Breast epithelium (tissue), 4 donors: ENCODE data around the gene SLC35F3. TPM values are rescaled to one million over a fixed set of nuclear protein-coding genes. Genes with fewer than 3 reads are reported as not detected.

Experiments used
- DNase-seq, 2 donors: peaks; one replicate each; pipeline ENCODE4 v3.0.0-alpha.2; 2019; ENCODE audit warnings: low spot score in 2 of 2
- H3K27ac ChIP-seq, 2 donors: fragments of 200-600 bp; sonication (generic) in 1 of 2; one replicate each; pipeline ENCODE4 v1.5.1; 2016 to 2019; ENCODE audit warnings: mild to moderate bottlenecking in 1 of 2
- H3K27me3 ChIP-seq, 2 donors: fragments of 200-600 bp; sonication (generic) in 1 of 2; one replicate each; pipeline versions ENCODE4 v1.5.1 to v1.6.0; 2017 to 2019; ENCODE audit warnings: control low read depth in 1 of 2, mild to moderate bottlenecking in 1 of 2
- H3K36me3 ChIP-seq: fragments of 200-600 bp; one replicate; pipeline ENCODE4 v1.5.1; 2019
- H3K4me1 ChIP-seq, 2 donors: fragments of 200-600 bp; sonication (generic); one replicate each; pipeline ENCODE4 v1.5.1; 2016 to 2019; ENCODE audit warnings: control low read depth in 1 of 2
- H3K4me3 ChIP-seq, 3 donors: fragments of 200-600 bp; sonication (generic); 1 replicate in 2 of 3; 2 replicates in 1 of 3; pipeline ENCODE4 v1.5.1; 2016 to 2019; ENCODE audit warnings: mild to moderate bottlenecking in 3 of 3, moderate library complexity in 2 of 3
- H3K9me3 ChIP-seq, 2 donors: fragments of 200-600 bp; sonication (generic) in 1 of 2; one replicate each; pipeline ENCODE4 v1.5.1; 2016 to 2019; ENCODE audit warnings: control low read depth in 1 of 2
- POLR2A ChIP-seq: fragments of 450-650 bp; IDR thresholded peaks from one replicate; pipeline ENCODE4 v1.6.1; 2016; ENCODE audit warnings: antibody characterized with exemption, mild to moderate bottlenecking, moderate library complexity
- POLR2AphosphoS5 ChIP-seq, 3 donors: sonication (generic); formaldehyde crosslinking; IDR thresholded peaks; one replicate each; pipeline ENCODE4 v1.6.1; 2017; ENCODE audit warnings: antibody characterized with exemption in 3 of 3
- intact Hi-C: fragments of 100-400 bp; cut with DNase I; formaldehyde crosslinking; loops from one replicate; pipeline ENCODE4 v1.15.1; 2023; ENCODE audit warnings: low total_unique reads
- total RNA-seq, 3 donors: library from RNA; depleted of rRNA; stranded (reverse); fragments of >200 nt; gene quantifications; one replicate each; pipeline ENCODE4 v1.1.0, GENCODE V29; 2016
- TF ChIP-seq, protein P1 (sequence below), 3 donors: fragments of 450-650 bp; IDR thresholded peaks; one replicate each; pipeline ENCODE4 v1.5.1; 2016 to 2017; ENCODE audit warnings: antibody characterized with exemption in 3 of 3, mild to moderate bottlenecking in 3 of 3, moderate library complexity in 3 of 3

Gene SLC35F3
- total RNA-seq, 3 donors from 2014 or later, result 8.8 to 13.0 TPM; not detected in 1

DNA sequence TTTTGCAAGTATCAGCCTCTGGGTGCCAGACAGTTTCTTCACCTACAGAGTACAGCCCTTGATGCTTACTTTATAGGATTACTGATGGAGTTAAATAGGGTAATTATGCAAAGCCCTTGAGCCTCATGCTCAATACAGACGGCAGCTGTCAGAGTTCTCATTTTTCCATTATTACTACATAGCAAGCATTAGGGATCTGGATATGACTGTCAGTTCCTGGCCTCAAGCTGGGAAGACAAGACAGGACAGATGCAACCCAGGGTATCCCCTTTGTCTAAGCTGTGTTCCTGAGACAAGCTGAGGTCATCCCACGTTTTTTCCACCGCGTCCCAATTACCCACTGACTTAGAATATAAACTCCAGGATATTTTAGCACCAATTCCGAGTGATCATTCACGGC lies 94.4 kb downstream of the SLC35F3 start:
- Histone ChIP-seq H3K4me3 (no peak overlapping the region), H3K36me3 (no peaks in the 10 kb centered on the region), H3K27ac (no peak overlapping the region), H3K4me1 (no peaks in the 10 kb centered on the region), H3K27me3 (peaks cover 0 to 3% of the 10 kb centered on the region in 2 donors), H3K9me3 (no peaks in the 10 kb centered on the region)
- TF ChIP-seq, protein P1, sequence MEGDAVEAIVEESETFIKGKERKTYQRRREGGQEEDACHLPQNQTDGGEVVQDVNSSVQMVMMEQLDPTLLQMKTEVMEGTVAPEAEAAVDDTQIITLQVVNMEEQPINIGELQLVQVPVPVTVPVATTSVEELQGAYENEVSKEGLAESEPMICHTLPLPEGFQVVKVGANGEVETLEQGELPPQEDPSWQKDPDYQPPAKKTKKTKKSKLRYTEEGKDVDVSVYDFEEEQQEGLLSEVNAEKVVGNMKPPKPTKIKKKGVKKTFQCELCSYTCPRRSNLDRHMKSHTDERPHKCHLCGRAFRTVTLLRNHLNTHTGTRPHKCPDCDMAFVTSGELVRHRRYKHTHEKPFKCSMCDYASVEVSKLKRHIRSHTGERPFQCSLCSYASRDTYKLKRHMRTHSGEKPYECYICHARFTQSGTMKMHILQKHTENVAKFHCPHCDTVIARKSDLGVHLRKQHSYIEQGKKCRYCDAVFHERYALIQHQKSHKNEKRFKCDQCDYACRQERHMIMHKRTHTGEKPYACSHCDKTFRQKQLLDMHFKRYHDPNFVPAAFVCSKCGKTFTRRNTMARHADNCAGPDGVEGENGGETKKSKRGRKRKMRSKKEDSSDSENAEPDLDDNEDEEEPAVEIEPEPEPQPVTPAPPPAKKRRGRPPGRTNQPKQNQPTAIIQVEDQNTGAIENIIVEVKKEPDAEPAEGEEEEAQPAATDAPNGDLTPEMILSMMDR (IDR thresholded peaks at IDR 0.05), result no peak
- TF ChIP-seq POLR2A (no peak), POLR2AphosphoS5 (IDR thresholded peaks at IDR 0.05) (no peak)
- no peak for DNase-seq
- intact Hi-C loops, result no loop called here

GRCh38 chr1:234000557-234001041 lies 96.1 kb downstream of the SLC35F3 start:
- TF ChIP-seq POLR2A (no peak), POLR2AphosphoS5 (IDR thresholded peaks at IDR 0.05) (no peak)
- TF ChIP-seq, protein P1 (IDR thresholded peaks at IDR 0.05), result no peak
- no peaks in the 10 kb centered on the region for H3K9me3 ChIP-seq
- no peaks in the 10 kb centered on the region for H3K36me3 ChIP-seq
- no peak overlapping the region for H3K4me3 ChIP-seq
- no peak for DNase-seq
- H3K27me3 ChIP-seq, result peaks cover 0 to 3% of the 10 kb centered on the region in 2 donors
- H3K4me1 ChIP-seq, result no peaks in the 10 kb centered on the region
- no peak overlapping the region for H3K27ac ChIP-seq
- intact Hi-C loops, result no loop called here

DNA sequence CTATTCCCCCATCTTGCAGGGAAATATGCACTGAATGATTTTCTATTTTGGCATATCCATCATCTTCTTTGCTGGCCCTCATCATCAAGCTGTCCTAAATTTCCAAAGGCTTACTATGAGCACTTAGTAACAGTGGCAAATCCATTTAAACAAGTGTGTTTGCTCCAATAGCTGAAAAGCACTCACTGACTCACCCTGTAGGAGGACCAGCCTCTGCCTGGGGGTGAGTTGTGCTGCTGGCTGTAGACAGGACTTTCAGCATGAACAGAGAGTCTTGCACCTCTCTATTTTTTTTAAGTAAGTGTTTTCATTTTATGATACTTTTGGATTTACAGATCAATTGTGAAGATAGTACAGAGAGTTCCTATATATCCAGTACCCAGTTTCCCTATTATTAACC lies 97.3 kb downstream of the SLC35F3 start:
- no peaks in the 10 kb centered on the region for H3K4me1 ChIP-seq
- no peaks in the 10 kb centered on the region for H3K36me3 ChIP-seq
- intact Hi-C loops, result no loop called here
- peaks cover 0 to 3% of the 10 kb centered on the region in 2 donors for H3K27me3 ChIP-seq
- DNase-seq, result no peak
- H3K9me3 ChIP-seq, result no peaks in the 10 kb centered on the region
- no peak overlapping the region for H3K4me3 ChIP-seq
- TF ChIP-seq, protein P1 (IDR thresholded peaks at IDR 0.05), result no peak
- TF ChIP-seq POLR2AphosphoS5 (IDR thresholded peaks at IDR 0.05), result no peak
- no peak for TF ChIP-seq POLR2A
- H3K27ac ChIP-seq, result no peak overlapping the region

DNA sequence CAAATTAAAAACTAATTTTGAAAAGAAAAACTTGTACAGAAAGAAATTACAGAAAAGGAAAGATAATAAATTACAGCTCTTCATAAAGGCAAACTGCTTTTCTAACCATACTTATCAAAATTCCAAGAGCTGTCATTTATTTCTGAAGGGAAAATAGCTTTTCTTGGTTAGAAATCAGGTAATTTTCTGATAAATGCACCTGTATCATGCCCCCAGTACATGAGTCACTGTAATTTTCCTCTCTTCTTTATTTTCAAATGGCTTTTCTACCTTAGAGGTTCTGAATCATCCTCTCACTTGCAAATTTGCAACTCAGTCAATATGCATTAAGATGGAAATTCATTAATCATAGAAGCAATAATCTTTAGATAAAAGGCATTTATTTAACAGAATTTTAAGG lies 100.1 kb downstream of the SLC35F3 start:
- TF ChIP-seq, protein P1 (IDR thresholded peaks at IDR 0.05), result no peak
- TF ChIP-seq POLR2AphosphoS5 (IDR thresholded peaks at IDR 0.05) (no peak), POLR2A (no peak)
- Histone ChIP-seq H3K36me3 (no peaks in the 10 kb centered on the region), H3K4me1 (no peaks in the 10 kb centered on the region), H3K27ac (no peak overlapping the region), H3K9me3 (peaks cover 0 to 7% of the 10 kb centered on the region in 2 donors), H3K27me3 (peaks cover 0 to 3% of the 10 kb centered on the region in 2 donors), H3K4me3 (no peak overlapping the region)
- DNase-seq, result no peak
- intact Hi-C loops, result no loop called here

- no peak for DNase-seq
- Histone ChIP-seq H3K4me1 (no peaks in the 10 kb centered on the region), H3K27ac (no peak overlapping the region), H3K9me3 (peaks cover 0 to 9% of the 10 kb centered on the region in 2 donors), H3K36me3 (no peaks in the 10 kb centered on the region), H3K27me3 (peaks cover 0 to 3% of the 10 kb centered on the region in 2 donors), H3K4me3 (no peak overlapping the region)
- TF ChIP-seq POLR2A (no peak), POLR2AphosphoS5 (IDR thresholded peaks at IDR 0.05) (no peak)
- TF ChIP-seq, protein P1 (IDR thresholded peaks at IDR 0.05), result no peak
- intact Hi-C loops, result no loop called here
Measured at GRCh38 chr1:234007684-234008083, 103.2 kb downstream of the SLC35F3 start.
